Measurements from ENCODE around the gene ARHGAP40. TPM values are rescaled to one million over a fixed set of nuclear protein-coding genes. Genes with fewer than 3 reads are reported as not detected.

ARHGAP40 gene
- total RNA-seq, 4 donors from 2014 or later: 0.11 TPM; not detected in 3

DNA sequence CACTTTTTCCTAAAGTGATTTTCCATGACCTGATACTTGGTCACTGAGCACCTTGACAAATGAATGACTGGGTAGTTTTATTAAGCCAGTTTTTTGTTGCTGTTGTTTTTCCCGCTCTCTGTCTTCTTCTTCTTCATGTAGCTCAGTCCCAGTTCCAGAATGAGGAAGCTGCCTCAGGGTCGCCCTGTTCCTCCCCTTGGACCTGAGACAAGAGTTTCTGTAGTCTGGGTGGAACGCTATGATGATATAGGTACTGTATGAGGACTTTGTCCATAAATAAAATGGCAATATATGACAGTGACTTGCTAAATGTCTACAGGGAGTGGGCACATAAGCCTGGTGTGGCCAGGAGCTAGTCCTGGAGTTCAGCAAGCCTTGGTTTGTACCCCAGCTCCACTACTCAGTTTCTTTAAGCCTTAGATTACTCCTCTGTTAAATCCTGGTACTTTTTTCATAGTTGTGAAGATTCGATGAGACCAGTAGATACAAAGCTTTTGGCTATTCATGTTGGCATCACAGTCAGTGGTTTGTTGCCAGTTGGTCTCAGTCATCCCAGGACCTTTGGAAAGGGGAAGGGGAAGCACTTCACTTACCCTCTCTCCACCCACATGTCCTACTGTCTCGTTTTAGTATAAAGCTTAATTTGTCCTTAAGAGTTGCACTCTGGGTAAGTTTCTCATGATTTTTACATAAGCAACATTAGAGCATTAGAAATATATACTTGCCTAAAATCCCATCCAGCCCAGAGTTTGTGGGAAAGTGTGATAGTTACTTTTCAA is 31.7 kb upstream of the ARHGAP40 start:
- Histone ChIP-seq H3K4me1 (no peaks in the 10 kb centered on the region), H3K36me3 (peaks cover 38% of the 10 kb centered on the region in 2 donors), H3K4me3 (replicated peaks in 1 of 3) (no peak overlapping the region), H3K27ac (no peak overlapping the region), H3K27me3 (no peaks in the 10 kb centered on the region), H3K9me3 (no peaks in the 10 kb centered on the region)
- TF ChIP-seq, protein P1, sequence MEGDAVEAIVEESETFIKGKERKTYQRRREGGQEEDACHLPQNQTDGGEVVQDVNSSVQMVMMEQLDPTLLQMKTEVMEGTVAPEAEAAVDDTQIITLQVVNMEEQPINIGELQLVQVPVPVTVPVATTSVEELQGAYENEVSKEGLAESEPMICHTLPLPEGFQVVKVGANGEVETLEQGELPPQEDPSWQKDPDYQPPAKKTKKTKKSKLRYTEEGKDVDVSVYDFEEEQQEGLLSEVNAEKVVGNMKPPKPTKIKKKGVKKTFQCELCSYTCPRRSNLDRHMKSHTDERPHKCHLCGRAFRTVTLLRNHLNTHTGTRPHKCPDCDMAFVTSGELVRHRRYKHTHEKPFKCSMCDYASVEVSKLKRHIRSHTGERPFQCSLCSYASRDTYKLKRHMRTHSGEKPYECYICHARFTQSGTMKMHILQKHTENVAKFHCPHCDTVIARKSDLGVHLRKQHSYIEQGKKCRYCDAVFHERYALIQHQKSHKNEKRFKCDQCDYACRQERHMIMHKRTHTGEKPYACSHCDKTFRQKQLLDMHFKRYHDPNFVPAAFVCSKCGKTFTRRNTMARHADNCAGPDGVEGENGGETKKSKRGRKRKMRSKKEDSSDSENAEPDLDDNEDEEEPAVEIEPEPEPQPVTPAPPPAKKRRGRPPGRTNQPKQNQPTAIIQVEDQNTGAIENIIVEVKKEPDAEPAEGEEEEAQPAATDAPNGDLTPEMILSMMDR (IDR thresholded peaks at IDR 0.05): no peak
- no peak for TF ChIP-seq POLR2A (IDR thresholded peaks at IDR 0.05)
- no peak for DNase-seq
- intact Hi-C loops (cut with DNase I): no loop called here
- 77 to 87% methylated on average over 5 of the region's 5 CpGs for WGBS, 2 donors

GRCh38 chr20:38573413-38573812 is 28.2 kb upstream of the ARHGAP40 start:
- TF ChIP-seq, protein P1 (IDR thresholded peaks at IDR 0.05): no peak
- TF ChIP-seq POLR2A (IDR thresholded peaks at IDR 0.05): no peak
- Histone ChIP-seq H3K4me3 (replicated peaks in 1 of 3) (no peak overlapping the region), H3K4me1 (peaks cover 0 to 3% of the 10 kb centered on the region in 2 donors), H3K27ac (no peak overlapping the region), H3K36me3 (peaks cover 40 to 51% of the 10 kb centered on the region in 2 donors), H3K27me3 (no peaks in the 10 kb centered on the region), H3K9me3 (no peaks in the 10 kb centered on the region)
- intact Hi-C loops (cut with DNase I): no loop called here
- 83 to 86% methylated on average over 7 of the region's 7 CpGs for WGBS, 2 donors
- no peak for DNase-seq

GRCh38 chr20:38579219-38579910 is 22.2 kb upstream of the ARHGAP40 start:
- Histone ChIP-seq H3K9me3 (no peaks in the 10 kb centered on the region), H3K27me3 (no peaks in the 10 kb centered on the region), H3K27ac (peak overlapping the region; percentile 88 to 95 (median 93)), H3K4me1 (peaks cover 27 to 39% of the 10 kb centered on the region in 2 donors), H3K36me3 (peaks cover 17 to 20% of the 10 kb centered on the region in 2 donors), H3K4me3 (replicated peaks in 1 of 3) (no peak overlapping the region)
- 32 to 36% methylated on average over 6 to 7 of the region's 7 CpGs for WGBS, 2 donors
- DNase-seq: peak; percentile 94 to 96
- TF ChIP-seq, protein P1 (IDR thresholded peaks at IDR 0.05): peak in 3 of 6 experiments; percentile 18 to 56 (median 41)
- TF ChIP-seq POLR2A (IDR thresholded peaks at IDR 0.05): peak in 1 of 2 donors; percentile 52
- intact Hi-C loops (cut with DNase I): no loop called here

DNA sequence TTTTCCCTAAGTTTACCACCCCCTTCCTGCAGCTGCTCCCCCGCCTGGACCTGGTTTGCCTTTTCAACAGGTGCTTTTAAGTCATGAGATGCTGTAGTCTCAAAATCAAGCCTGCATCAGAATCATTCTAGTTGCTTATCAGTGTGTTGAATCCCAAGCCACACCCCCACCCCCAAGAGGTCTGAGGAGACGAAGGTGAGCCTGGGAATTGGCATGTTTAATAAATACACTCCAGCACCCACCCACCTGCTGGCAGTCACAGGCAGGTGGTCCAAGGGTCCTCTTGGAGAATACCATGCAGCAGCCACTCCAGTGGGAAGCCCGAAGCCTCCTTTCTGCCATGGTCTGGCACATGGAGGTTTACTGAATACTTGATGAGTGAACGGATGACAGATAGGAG is 21.7 kb upstream of the ARHGAP40 start:
- peak overlapping the region; percentile 88 to 95 (median 93) for H3K27ac ChIP-seq
- no peak overlapping the region for H3K4me3 ChIP-seq (replicated peaks in 1 of 3)
- no peaks in the 10 kb centered on the region for H3K27me3 ChIP-seq
- TF ChIP-seq, protein P1 (IDR thresholded peaks at IDR 0.05): no peak
- no peak for TF ChIP-seq POLR2A (IDR thresholded peaks at IDR 0.05)
- peaks cover 27 to 39% of the 10 kb centered on the region in 2 donors for H3K4me1 ChIP-seq
- no peaks in the 10 kb centered on the region for H3K9me3 ChIP-seq
- H3K36me3 ChIP-seq: peaks cover 12 to 14% of the 10 kb centered on the region in 2 donors
- peak; percentile 35 to 52 for DNase-seq
- 55 to 63% methylated on average over 4 of the region's 4 CpGs for WGBS, 2 donors
- intact Hi-C loops (cut with DNase I): no loop called here

DNA sequence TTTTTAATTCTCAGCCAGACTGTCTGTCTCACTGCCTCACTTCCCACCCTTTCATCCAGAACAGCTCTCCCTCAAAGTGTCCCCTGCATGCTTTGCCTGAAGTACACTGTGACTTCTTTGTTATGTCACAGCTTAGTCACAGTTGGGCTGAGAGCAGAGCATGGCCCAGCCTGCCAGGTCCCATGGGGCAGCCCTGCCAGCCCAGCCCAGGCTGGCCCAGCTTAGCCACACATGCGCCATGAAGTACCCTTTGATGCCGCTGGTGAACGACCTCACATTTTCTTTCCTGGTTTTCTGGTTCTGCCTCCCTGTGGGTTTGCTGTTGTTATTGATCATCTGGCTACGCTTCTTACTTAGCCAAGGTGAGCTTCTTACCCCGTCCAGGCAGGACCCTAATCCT is 20.6 kb upstream of the ARHGAP40 start, which contains the start of gene ADIG:
Gene ADIG, plus strand, starts transcription at position 185 of the 400 bp plus-strand sequence. Its CDS starts 54 bp downstream, at position 239.
- intact Hi-C loops (cut with DNase I): no loop called here
- H3K4me1 ChIP-seq: peaks cover 27 to 39% of the 10 kb centered on the region in 2 donors
- peak within 1 kb of the TSS; percentile 88 to 95 (median 93) for H3K27ac ChIP-seq
- H3K36me3 ChIP-seq: peaks cover 2 to 3% of the 10 kb centered on the region in 2 donors
- H3K27me3 ChIP-seq: no peaks in the 10 kb centered on the region
- 17 to 26% methylated on average over 5 of the region's 5 CpGs for WGBS, 2 donors
- H3K9me3 ChIP-seq: no peaks in the 10 kb centered on the region
- TF ChIP-seq, protein P1 (IDR thresholded peaks at IDR 0.05): peak in 3 of 6 experiments; percentile 18 to 61 (median 49)
- peak in 1 of 2 donors; percentile 60 for TF ChIP-seq POLR2A (IDR thresholded peaks at IDR 0.05)
- peak; percentile 92 to 94 for DNase-seq
- no peak within 1 kb of the TSS for H3K4me3 ChIP-seq (replicated peaks in 1 of 3)

Measured in thyroid gland (tissue), 4 donors.